GM18505 (cell line): ENCODE results near the gene ATXN1.

Source experiments
- ATAC-seq: cut with Tn5 transposase; IDR thresholded peaks from one replicate; pipeline ENCODE4 v1.9.1; 2021; ENCODE audit not compliant: unreplicated experiment
- POLR2A ChIP-seq: IDR thresholded peaks from 4 replicates; pipeline ENCODE4 v1.6.1; 2011; ENCODE audit warnings: borderline replicate concordance; ENCODE audit not compliant: insufficient read depth, insufficient read length; ENCODE audit errors: extremely low read depth

ATXN1 gene

DNA sequence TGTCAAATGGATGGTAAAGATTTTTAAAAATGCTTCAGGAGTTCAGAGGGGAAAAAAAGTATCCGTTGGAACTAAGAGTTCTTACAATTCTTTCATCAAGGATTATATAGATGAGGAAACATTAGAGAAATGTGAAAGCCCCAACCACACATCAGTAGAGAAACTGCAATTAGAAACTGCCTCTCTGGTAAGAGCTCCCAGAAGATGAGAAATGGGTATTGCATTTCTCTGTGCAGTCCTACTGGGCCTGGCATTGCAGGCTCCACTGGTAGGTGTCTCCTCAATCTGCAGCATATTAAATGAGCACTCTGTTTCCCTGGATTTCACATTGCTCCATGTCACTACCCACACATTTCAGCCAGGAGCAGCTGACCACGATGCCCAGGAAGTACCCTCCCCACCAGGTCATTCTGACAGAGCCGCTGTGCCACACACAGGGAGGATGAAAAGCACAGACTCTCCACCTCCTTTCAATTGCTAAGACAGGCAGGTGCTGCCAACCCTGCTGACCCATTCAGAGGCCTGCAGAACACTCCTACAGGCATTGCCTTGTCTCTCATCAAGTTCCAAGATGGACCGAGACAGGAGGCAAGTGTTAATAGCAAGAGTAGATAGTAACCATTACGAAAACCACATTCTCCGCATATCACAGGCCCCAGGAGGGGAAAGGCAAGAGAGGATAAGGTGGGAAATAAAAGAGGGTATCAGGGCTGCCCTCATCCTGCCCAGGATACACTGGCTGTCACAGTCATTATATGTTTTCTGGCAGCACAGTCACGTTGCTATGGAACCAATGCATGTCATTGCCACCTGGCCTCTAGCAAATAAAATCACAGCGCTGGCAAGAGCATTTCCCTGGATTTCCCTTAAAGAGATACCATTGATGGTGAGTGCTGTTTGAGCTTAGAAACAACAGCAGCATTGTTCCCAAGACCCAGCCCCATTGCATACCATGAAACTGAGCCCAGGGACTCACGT is 241.7 kb downstream of the ATXN1 start:
- no peak for TF ChIP-seq POLR2A
- no peak for ATAC-seq

DNA sequence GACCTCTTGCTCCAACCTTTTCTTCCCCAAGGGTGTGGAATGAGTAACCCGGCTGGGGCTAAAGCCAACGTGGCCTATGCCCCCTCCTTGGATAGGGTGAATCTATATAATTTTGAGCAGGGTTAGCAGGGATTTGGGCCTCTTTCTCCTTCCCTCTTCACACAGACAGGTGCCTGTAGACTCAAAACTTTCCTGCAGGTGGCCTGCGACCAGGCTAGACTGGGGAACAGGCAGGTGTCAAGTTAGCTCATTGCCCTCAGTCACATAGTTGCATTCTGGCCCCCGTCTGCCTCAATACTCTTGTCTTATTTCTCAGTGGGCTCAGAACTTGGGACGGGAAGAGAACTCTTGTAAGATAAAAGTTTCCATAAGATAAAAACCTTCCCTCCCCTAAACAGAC is 243.0 kb downstream of the ATXN1 start:
- no peak for ATAC-seq
- TF ChIP-seq POLR2A: no peak

DNA sequence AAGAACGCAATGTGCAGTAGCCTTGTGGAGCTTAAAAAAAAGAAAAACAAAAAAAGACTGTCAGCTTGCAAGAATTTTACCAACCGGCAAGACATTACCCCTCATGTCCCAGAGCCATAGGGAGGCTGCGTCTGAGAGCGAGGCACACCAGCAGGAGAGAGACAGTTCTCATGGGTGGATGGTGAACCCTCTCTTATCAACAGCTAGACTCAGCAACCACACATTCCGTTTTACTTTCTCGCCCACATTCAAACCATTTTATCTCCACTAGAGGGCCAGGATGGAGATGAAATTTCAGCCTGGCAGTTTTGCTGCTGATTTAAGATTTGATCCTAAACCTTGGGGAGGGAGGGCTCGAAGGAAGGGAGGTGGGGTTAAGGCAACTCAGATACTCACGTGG is 247.0 kb downstream of the ATXN1 start:
- no peak for ATAC-seq
- TF ChIP-seq POLR2A: no peak

DNA sequence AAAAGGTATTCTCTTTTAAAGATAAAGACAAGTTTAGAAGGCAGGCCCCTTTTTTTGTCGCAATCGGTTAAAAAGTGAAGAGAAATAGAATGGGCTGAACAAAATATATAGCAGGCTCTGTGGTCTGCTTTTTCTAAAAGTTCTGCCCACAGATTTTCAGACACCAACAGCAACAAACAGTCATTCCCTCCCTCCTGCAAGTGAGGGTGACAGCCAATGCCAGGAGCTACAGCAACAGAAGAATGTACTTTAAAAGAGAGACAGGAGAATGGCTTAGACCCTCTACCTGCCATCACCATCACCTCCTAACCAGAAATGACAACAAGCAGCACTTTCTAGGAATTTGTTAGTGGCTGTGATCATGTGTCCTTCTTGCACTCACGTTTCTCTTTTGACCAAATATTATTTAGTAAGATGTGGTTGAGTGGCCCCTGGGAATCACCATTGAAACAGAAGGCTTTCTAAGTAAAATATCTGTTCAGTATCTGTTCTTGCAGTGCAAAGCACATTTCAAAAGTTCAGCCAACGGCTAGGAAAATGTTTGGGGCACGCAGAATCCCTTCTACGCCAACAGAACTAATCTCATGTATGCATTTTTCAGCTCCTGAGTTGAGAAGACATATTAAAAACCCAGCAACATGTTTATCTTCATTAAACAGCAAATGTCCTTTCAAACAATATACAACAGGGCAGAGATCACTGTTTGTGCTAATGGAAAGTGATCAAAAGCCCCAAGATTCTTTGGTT is 248.5 kb downstream of the ATXN1 start:
- no peak for ATAC-seq
- no peak for TF ChIP-seq POLR2A

DNA sequence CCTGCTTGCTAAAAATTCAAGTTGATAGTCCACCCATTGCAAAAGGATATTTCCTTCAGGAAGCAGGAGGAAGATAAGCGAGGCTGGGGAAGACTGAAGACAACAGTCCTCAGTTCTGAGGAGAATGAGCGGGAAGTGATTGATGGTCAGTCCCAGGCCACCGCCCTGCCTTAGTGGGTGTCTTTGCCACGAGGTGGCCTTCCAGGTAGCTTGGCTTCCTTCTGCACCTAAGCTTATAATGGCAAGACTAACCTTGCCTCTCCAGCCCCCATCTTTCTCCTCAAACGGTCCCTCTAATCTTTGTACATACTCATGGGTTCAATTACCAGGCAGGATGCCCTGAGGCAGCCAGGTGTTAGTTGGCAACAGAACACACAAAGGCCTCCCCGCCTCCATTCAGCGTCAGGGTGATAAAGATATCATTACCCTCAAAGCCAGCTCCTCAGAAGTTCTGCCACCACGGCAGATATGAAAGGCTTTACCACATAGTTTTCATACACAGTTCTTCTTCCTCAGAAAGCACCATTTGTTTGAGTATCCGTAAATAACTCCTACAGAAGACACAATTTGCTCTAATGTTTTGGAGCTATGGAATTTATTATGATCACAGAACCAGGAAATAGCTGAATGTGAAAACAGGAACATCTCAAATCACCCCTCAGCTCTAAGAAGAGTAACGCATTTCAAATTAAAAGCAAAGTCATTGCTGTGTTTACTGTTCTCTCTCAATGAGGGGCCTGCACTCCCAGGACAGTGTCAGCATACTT is 249.4 kb downstream of the ATXN1 start:
- TF ChIP-seq POLR2A: no peak
- no peak for ATAC-seq

DNA sequence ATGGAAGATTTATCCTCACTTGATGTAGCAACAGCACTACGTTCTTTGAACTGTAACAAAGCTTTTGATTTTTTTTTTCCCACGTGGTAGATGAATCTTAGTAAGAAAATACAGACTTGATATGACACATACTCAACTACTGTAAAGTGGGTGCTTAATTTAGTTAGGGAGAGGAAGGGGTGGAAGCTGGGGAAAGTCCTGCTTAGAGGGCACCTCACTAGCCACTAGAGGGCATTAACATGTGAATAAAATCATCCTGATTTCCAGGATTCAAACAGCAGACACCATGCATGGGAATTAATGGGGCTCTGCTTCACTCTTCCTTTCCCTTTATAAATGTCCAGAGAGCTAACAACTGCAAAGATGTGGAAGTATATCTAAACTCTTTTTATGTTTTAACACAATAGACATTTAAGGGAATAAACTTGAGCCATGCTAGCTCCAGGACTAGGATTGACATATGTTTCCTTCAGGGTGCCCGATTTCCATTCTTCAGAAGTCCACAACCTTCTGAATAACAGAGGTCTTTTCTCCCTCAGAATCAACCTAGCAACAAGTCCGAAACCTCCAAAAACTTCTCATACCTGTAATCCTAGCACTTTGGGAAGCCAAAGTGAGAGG is 250.1 kb downstream of the ATXN1 start:
- TF ChIP-seq POLR2A: no peak
- ATAC-seq: no peak

DNA sequence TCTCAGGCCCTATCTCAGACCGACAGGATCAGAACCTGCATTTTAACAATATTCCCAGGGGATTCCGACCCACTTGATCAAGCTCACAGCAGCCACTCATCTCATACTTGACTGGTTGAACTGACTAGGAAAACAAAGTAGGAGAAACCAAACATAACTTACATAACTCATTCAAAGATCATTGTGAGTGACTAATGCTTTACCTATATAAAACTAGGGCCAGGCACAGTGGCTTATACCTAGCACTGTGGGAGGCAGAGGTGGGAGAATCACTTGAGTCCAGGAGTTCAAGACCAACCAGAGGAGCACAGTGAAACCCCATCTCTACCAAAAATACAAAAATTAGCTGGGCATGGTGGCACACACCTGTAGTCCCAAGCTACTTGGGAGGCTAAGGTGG is 251.0 kb downstream of the ATXN1 start:
- no peak for ATAC-seq
- TF ChIP-seq POLR2A: no peak

DNA sequence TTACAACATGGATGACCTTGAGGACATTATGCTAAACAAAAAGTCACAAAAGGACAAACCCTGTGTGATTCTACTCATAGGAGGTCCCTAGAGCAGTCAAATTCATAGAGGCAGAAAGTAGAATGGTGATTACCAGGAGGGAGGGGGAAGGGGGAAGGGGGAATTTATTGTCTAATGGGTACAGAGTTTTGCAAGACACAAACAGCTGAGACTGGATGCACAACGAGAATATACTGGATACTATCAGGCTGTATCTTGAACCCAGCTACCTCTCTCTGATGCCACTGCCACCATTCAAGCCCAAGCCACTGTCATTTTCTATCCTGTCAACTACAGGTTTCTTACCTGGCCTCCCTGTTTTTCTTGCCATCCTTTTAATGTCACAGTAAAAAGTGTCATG is 252.3 kb downstream of the ATXN1 start:
- no peak for TF ChIP-seq POLR2A
- no peak for ATAC-seq

DNA sequence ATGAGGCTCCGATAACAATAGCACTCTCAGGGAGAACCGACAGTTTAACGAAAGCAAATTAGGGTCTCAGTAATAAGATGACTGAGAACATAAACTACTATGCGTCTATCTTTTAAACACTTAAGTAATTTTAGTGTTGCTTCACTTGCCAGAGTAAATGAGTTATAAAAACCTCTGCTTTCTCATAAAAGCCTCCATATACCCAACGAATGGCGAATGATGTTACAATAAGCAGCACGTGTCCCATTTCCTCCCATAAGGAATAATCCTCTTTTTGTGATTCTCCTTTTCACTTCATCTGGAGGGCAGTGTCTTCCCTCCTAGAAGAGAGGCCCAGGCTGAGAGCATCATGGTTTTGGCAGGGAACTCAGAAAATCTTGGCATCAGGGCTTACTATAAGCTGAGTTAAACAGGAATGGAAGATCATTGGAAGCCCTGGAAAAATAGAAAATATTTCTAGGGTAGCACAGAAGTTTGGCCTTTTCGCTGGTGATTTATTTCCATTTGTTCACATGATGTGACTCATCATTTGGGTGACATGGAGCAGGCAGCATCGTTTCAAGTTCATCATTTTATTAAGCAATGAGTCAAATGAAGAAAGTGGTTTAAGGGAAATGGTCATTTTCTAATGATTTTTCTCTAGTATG is 255.4 kb downstream of the ATXN1 start:
- no peak for ATAC-seq
- no peak for TF ChIP-seq POLR2A

DNA sequence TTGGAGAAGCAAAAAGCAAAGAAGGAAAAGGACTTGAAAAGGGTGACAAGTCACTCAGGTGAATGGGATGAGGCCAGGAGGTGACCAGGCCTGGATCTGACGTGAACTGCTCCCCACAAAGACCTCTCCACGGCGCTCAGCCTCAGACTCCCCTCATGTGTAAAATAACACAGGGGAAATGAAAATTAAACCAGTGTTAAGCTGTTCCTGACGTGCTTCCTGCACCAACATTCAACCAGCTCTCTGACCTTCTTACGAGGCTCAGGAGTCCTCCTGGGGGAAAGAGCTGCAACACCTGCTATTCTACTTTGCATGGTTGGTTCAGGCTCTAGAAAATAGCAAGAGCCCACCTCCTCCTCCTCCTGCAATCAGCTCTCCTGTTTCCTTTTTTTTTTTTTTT is 256.7 kb downstream of the ATXN1 start:
- no peak for TF ChIP-seq POLR2A
- ATAC-seq: no peak

DNA sequence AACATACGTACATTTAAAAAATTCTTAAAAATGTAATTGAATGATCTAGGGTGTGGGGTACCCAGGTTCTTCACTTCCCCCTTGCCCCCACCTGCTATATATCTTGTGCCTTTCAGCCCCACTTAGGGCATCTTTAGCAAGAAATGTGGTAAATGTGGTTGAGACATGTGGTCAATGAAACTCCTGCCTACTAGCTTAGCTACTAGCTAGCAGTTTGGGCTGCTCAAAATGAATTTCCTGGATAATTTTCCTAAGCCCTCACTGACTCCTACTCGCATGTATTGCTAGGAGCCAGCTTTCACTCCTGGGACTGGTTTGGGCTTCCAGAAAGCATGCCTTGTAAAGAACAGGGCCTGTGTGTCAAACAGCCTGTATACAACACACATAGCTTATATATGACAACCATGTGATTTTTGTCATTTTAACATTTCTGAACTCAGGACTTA is 257.3 kb downstream of the ATXN1 start:
- ATAC-seq: peak; percentile 83
- TF ChIP-seq POLR2A: no peak

DNA sequence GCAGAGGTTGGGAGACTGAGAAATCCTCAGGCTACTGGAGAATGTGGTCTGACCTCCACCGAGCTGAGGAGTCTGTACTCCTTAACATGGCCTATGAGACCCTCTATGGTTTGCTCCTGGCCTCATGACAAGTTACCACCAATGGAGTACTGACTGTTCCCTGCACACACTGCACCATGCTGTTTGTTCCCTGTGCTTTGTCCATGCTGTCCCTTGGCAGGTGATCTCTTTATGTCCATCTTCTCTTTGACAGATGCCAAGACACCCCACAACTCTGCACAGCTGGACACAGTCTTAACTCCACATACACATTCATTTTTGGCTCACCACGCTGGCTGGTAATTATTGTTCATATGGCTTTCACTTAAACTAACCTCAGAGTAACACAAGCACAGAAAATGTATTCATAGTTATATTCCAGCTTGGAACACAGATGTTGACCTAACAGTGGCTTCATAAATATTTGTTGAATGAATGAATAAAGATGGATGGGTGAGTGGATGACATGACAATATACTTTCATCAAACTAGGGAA is 258.0 kb downstream of the ATXN1 start:
- ATAC-seq: no peak
- TF ChIP-seq POLR2A: no peak
